ENCODE measurements around the gene PACRG. TPM values are rescaled to one million over a fixed set of nuclear protein-coding genes. Genes with fewer than 3 reads are reported as not detected.

Gene PACRG
- total and polyA plus RNA-seq, 5 donors from 2014 or later = 0.44 to 1.2 (median 0.87) TPM; not detected in 2

DNA sequence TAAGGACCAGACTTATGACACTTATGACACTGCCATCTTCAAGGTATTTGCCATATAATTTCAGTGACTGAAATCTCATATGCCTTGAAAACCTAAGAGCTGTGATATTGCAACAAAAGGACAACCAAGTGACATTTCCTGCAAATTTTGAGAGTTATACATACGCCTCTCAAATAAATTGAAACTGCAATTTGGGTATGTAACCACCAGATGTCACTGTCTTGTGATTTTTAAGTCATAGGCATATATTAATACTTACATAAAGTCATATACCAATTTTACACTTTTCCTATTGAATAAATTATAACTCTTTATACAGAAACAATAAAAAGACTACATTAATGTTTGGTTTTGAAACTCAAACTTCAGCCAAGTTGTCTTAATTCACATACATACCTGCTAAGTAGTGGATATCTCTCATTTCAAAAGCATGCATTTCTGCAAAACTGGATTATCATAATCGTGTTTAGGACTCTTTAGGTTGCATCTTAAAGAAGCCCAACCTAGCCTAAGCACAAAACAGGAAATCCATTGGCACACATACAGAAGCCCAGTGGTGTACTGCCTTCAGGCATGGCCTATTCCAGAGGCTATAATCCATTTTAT is 180.2 kb downstream of the PACRG start:
- ATAC-seq (ENCODE audit: low read depth in 2 of 2) (no peak), DNase-seq (peak in 1 of 3 donors; percentile 60)
- Histone ChIP-seq H3K36me3 (ENCODE audit: control insufficient read depth, insufficient read depth, low read length) (no peaks in the 10 kb centered on the region), H3K27ac (ENCODE audit: insufficient read depth, low read length, poor library complexity, severe bottlenecking) (no peak overlapping the region), H3K4me1 (ENCODE audit: control insufficient read depth, insufficient read depth, low read length, poor library complexity, severe bottlenecking) (no peaks in the 10 kb centered on the region), H3K27me3 (ENCODE audit: control insufficient read depth, insufficient read depth, low read length) (no peaks in the 10 kb centered on the region), H3K9me3 (ENCODE audit: control insufficient read depth in 2 of 2, low read length in 2 of 2) (no peaks in the 10 kb centered on the region), H3K4me3 (ENCODE audit: low read depth, low read length) (no peak overlapping the region)
- Mint-ChIP-seq H3K27me3 (no peaks in the 10 kb centered on the region), H3K9me3 (peaks cover 0 to 7% (median 3%) of the 10 kb centered on the region in 7 donors), H3K36me3 (no peaks in the 10 kb centered on the region), H3K27ac (no peak overlapping the region), H3K4me1 (no peaks in the 10 kb centered on the region), H3K4me3 (no peak overlapping the region)

DNA sequence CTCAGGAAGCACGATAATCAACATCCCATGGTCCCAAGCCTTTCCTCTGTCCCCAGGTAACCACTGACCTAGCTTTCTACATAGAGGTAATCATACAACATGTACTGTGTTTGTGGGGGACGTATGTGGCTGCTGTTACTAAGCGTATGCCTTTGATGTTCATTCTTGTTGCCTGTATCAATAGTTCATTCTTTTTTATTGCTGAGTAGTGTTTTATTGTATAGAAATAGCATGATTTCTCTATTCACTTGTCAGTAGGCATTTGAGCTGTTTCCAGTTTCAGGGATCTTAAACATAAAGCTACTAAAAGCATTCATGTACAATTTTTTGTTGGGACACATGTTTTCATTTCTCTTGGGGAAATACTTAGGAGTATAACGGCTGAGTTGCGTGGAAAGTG is 185.4 kb downstream of the PACRG start:
- no peaks in the 10 kb centered on the region for H3K4me1 ChIP-seq (ENCODE audit: control insufficient read depth, insufficient read depth, low read length, poor library complexity, severe bottlenecking)
- Mint-ChIP-seq H3K36me3 (no peaks in the 10 kb centered on the region), H3K4me1 (no peaks in the 10 kb centered on the region), H3K4me3 (no peak overlapping the region), H3K27ac (no peak overlapping the region), H3K27me3 (no peaks in the 10 kb centered on the region), H3K9me3 (peaks cover 0 to 5% (median 2%) of the 10 kb centered on the region in 7 donors)
- H3K27me3 ChIP-seq (ENCODE audit: control insufficient read depth, insufficient read depth, low read length) = no peaks in the 10 kb centered on the region
- no peak overlapping the region for H3K27ac ChIP-seq (ENCODE audit: insufficient read depth, low read length, poor library complexity, severe bottlenecking)
- DNase-seq (no peak), ATAC-seq (ENCODE audit: low read depth in 2 of 2) (no peak)
- H3K36me3 ChIP-seq (ENCODE audit: control insufficient read depth, insufficient read depth, low read length) = no peaks in the 10 kb centered on the region
- no peak overlapping the region for H3K4me3 ChIP-seq (ENCODE audit: low read depth, low read length)
- no peaks in the 10 kb centered on the region for H3K9me3 ChIP-seq (ENCODE audit: control insufficient read depth in 2 of 2, low read length in 2 of 2)

DNA sequence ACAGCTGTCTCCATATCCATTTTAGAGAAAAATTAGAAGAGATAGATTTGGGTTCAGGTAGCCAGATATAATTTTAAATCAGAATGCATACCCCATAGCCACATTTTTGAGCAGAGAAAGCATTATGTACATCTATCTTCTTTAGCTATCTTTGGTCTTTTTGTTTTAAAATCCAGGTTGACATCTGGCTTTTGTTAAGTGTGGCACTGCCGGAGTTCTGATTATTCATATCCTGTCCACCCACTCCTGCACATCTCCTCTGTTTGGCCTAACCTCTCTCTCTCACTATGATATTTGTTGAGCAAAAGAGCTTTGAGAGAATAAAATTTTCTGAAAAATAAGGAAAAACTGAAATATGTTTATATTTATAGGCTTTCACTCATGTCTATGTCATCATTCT is 189.7 kb downstream of the PACRG start:
- Histone ChIP-seq H3K9me3 (ENCODE audit: control insufficient read depth in 2 of 2, low read length in 2 of 2) (no peaks in the 10 kb centered on the region), H3K36me3 (ENCODE audit: control insufficient read depth, insufficient read depth, low read length) (no peaks in the 10 kb centered on the region), H3K4me1 (ENCODE audit: control insufficient read depth, insufficient read depth, low read length, poor library complexity, severe bottlenecking) (no peaks in the 10 kb centered on the region), H3K4me3 (ENCODE audit: low read depth, low read length) (no peak overlapping the region), H3K27me3 (ENCODE audit: control insufficient read depth, insufficient read depth, low read length) (no peaks in the 10 kb centered on the region), H3K27ac (ENCODE audit: insufficient read depth, low read length, poor library complexity, severe bottlenecking) (no peak overlapping the region)
- ATAC-seq (ENCODE audit: low read depth in 2 of 2) (no peak), DNase-seq (no peak)
- H3K9me3 Mint-ChIP-seq = peaks cover 0 to 5% (median 3%) of the 10 kb centered on the region in 7 donors
- H3K4me1 Mint-ChIP-seq = no peaks in the 10 kb centered on the region
- H3K27me3 Mint-ChIP-seq = no peaks in the 10 kb centered on the region
- H3K4me3 Mint-ChIP-seq = no peak overlapping the region
- no peak overlapping the region for H3K27ac Mint-ChIP-seq
- H3K36me3 Mint-ChIP-seq = no peaks in the 10 kb centered on the region

- no peak for DNase-seq
- no peak overlapping the region for H3K27ac ChIP-seq (ENCODE audit: insufficient read depth, low read length, poor library complexity, severe bottlenecking)
- H3K36me3 ChIP-seq (ENCODE audit: control insufficient read depth, insufficient read depth, low read length) = no peaks in the 10 kb centered on the region
- H3K9me3 ChIP-seq (ENCODE audit: control insufficient read depth in 2 of 2, low read length in 2 of 2) = no peaks in the 10 kb centered on the region
- Mint-ChIP-seq H3K4me1 (no peaks in the 10 kb centered on the region), H3K36me3 (no peaks in the 10 kb centered on the region), H3K27me3 (no peaks in the 10 kb centered on the region), H3K4me3 (no peak overlapping the region), H3K27ac (no peak overlapping the region), H3K9me3 (peaks cover 0 to 18% (median 5%) of the 10 kb centered on the region in 7 donors)
- no peak overlapping the region for H3K4me3 ChIP-seq (ENCODE audit: low read depth, low read length)
- H3K27me3 ChIP-seq (ENCODE audit: control insufficient read depth, insufficient read depth, low read length) = no peaks in the 10 kb centered on the region
- no peaks in the 10 kb centered on the region for H3K4me1 ChIP-seq (ENCODE audit: control insufficient read depth, insufficient read depth, low read length, poor library complexity, severe bottlenecking)
- no peak for ATAC-seq (ENCODE audit: low read depth in 2 of 2)
Measured at GRCh38 chr6:162921062-162921461, 193.3 kb downstream of the PACRG start.

DNA sequence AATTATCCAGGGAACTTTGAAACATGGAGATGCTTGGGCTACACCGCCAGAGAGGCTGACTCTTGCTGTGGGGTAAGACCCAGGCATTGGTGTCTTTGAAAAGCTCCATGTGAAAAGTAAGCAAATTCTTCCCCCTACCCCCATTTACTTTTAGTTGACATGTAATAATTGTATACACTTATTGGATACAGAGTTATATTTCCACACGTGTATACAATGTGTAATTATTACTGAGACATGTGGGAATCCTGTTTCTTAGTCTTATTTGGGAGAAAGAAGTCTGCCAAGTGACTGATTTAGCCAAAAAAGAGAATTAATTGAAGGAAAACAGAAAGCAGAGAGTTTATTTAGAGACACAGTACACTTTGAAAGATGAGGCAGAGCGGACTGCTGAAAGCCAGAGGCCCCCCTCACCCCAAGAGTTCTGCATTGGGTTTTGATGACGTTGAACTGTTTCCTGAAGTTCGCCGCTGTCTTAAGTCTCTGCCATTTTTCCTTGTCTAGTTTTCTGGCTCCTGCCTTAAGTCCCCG is 193.8 kb downstream of the PACRG start:
- no peak overlapping the region for H3K4me3 Mint-ChIP-seq
- Histone ChIP-seq H3K27ac (ENCODE audit: insufficient read depth, low read length, poor library complexity, severe bottlenecking) (no peak overlapping the region), H3K9me3 (ENCODE audit: control insufficient read depth in 2 of 2, low read length in 2 of 2) (no peaks in the 10 kb centered on the region), H3K36me3 (ENCODE audit: control insufficient read depth, insufficient read depth, low read length) (no peaks in the 10 kb centered on the region), H3K27me3 (ENCODE audit: control insufficient read depth, insufficient read depth, low read length) (no peaks in the 10 kb centered on the region), H3K4me3 (ENCODE audit: low read depth, low read length) (no peak overlapping the region), H3K4me1 (ENCODE audit: control insufficient read depth, insufficient read depth, low read length, poor library complexity, severe bottlenecking) (no peaks in the 10 kb centered on the region)
- H3K4me1 Mint-ChIP-seq = no peaks in the 10 kb centered on the region
- no peaks in the 10 kb centered on the region for H3K36me3 Mint-ChIP-seq
- ATAC-seq (ENCODE audit: low read depth in 2 of 2) (no peak), DNase-seq (no peak)
- H3K27me3 Mint-ChIP-seq = no peaks in the 10 kb centered on the region
- peaks cover 0 to 18% (median 5%) of the 10 kb centered on the region in 7 donors for H3K9me3 Mint-ChIP-seq
- no peak overlapping the region for H3K27ac Mint-ChIP-seq

- Histone ChIP-seq H3K27me3 (ENCODE audit: control insufficient read depth, insufficient read depth, low read length) (no peaks in the 10 kb centered on the region), H3K36me3 (ENCODE audit: control insufficient read depth, insufficient read depth, low read length) (no peaks in the 10 kb centered on the region), H3K4me3 (ENCODE audit: low read depth, low read length) (no peak overlapping the region), H3K4me1 (ENCODE audit: control insufficient read depth, insufficient read depth, low read length, poor library complexity, severe bottlenecking) (no peaks in the 10 kb centered on the region), H3K27ac (ENCODE audit: insufficient read depth, low read length, poor library complexity, severe bottlenecking) (no peak overlapping the region), H3K9me3 (ENCODE audit: control insufficient read depth in 2 of 2, low read length in 2 of 2) (no peaks in the 10 kb centered on the region)
- Mint-ChIP-seq H3K9me3 (peaks cover 0 to 24% (median 9%) of the 10 kb centered on the region in 7 donors), H3K4me3 (peak overlapping the region in 1 of 4 donors; percentile 13), H3K27me3 (no peaks in the 10 kb centered on the region), H3K27ac (no peak overlapping the region), H3K4me1 (no peaks in the 10 kb centered on the region), H3K36me3 (no peaks in the 10 kb centered on the region)
- DNase-seq (no peak), ATAC-seq (ENCODE audit: low read depth in 2 of 2) (no peak)
Measured at GRCh38 chr6:162922563-162923166, 194.9 kb downstream of the PACRG start.

- no peaks in the 10 kb centered on the region for H3K27me3 ChIP-seq (ENCODE audit: control insufficient read depth, insufficient read depth, low read length)
- DNase-seq (no peak), ATAC-seq (ENCODE audit: low read depth in 2 of 2) (no peak)
- H3K4me1 Mint-ChIP-seq = no peaks in the 10 kb centered on the region
- peaks cover 10 to 11% of the 10 kb centered on the region in 2 experiments for H3K9me3 ChIP-seq (ENCODE audit: control insufficient read depth in 2 of 2, low read length in 2 of 2)
- H3K4me3 Mint-ChIP-seq = no peak overlapping the region
- no peak overlapping the region for H3K27ac ChIP-seq (ENCODE audit: insufficient read depth, low read length, poor library complexity, severe bottlenecking)
- H3K4me3 ChIP-seq (ENCODE audit: low read depth, low read length) = no peak overlapping the region
- H3K4me1 ChIP-seq (ENCODE audit: control insufficient read depth, insufficient read depth, low read length, poor library complexity, severe bottlenecking) = no peaks in the 10 kb centered on the region
- no peaks in the 10 kb centered on the region for H3K36me3 Mint-ChIP-seq
- no peaks in the 10 kb centered on the region for H3K27me3 Mint-ChIP-seq
- H3K9me3 Mint-ChIP-seq = peaks cover 4 to 47% (median 13%) of the 10 kb centered on the region in 7 donors
- H3K27ac Mint-ChIP-seq = no peak overlapping the region
- H3K36me3 ChIP-seq (ENCODE audit: control insufficient read depth, insufficient read depth, low read length) = no peaks in the 10 kb centered on the region
Measured at GRCh38 chr6:162934844-162935243, 207.1 kb downstream of the PACRG start.

- no peaks in the 10 kb centered on the region for H3K4me1 ChIP-seq (ENCODE audit: control insufficient read depth, insufficient read depth, low read length, poor library complexity, severe bottlenecking)
- no peak for ATAC-seq (ENCODE audit: low read depth in 2 of 2)
- Mint-ChIP-seq H3K27me3 (no peaks in the 10 kb centered on the region), H3K27ac (no peak overlapping the region), H3K4me3 (no peak overlapping the region), H3K9me3 (peaks cover 4 to 37% (median 11%) of the 10 kb centered on the region in 7 donors), H3K36me3 (peaks cover 4% of the 10 kb centered on the region), H3K4me1 (no peaks in the 10 kb centered on the region)
- H3K27me3 ChIP-seq (ENCODE audit: control insufficient read depth, insufficient read depth, low read length) = no peaks in the 10 kb centered on the region
- H3K36me3 ChIP-seq (ENCODE audit: control insufficient read depth, insufficient read depth, low read length) = no peaks in the 10 kb centered on the region
- H3K27ac ChIP-seq (ENCODE audit: insufficient read depth, low read length, poor library complexity, severe bottlenecking) = no peak overlapping the region
- peaks cover 0 to 4% of the 10 kb centered on the region in 2 experiments for H3K9me3 ChIP-seq (ENCODE audit: control insufficient read depth in 2 of 2, low read length in 2 of 2)
- DNase-seq = no peak
- H3K4me3 ChIP-seq (ENCODE audit: low read depth, low read length) = no peak overlapping the region
Measured at GRCh38 chr6:162940426-162940825, 212.7 kb downstream of the PACRG start.
